Neural cell (in vitro differentiated cells): ENCODE measurements around the gene MAPK8IP3.

Experiments
- EP300 ChIP-seq: fragments of 450-650 bp; conservative IDR thresholded peaks from 2 replicates; pipeline ENCODE4 v1.6.1; 2014; ENCODE audit warnings: antibody characterized with exemption, mild to moderate bottlenecking, moderate library complexity; ENCODE audit not compliant: poor library complexity, severe bottlenecking
- EZH2 ChIP-seq: fragments of 200-600, 300-800 bp; shearing (Covaris generic), sonication (generic); IDR thresholded peaks from 2 replicates; pipeline ENCODE4 v1.6.1; 2014; ENCODE audit warnings: antibody characterized with exemption, low read length, borderline replicate concordance, mild to moderate bottlenecking; ENCODE audit not compliant: insufficient read depth, poor library complexity, severe bottlenecking
- POLR2AphosphoS5 ChIP-seq: IDR thresholded peaks from 2 replicates; pipeline ENCODE4 v1.6.1; 2012
- REST ChIP-seq: IDR thresholded peaks from 2 replicates; pipeline ENCODE4 v1.6.1; 2012; ENCODE audit warnings: borderline replicate concordance
- TAF1 ChIP-seq: IDR thresholded peaks from 2 replicates; pipeline ENCODE4 v1.6.1; 2012; ENCODE audit warnings: low read depth
- TF ChIP-seq, protein P1 (sequence below): fragments of 450-650 bp; IDR thresholded peaks from 2 replicates; pipeline ENCODE4 v1.5.1; 2014; ENCODE audit warnings: antibody characterized with exemption, mild to moderate bottlenecking, moderate library complexity; ENCODE audit not compliant: poor library complexity, severe bottlenecking

DNA sequence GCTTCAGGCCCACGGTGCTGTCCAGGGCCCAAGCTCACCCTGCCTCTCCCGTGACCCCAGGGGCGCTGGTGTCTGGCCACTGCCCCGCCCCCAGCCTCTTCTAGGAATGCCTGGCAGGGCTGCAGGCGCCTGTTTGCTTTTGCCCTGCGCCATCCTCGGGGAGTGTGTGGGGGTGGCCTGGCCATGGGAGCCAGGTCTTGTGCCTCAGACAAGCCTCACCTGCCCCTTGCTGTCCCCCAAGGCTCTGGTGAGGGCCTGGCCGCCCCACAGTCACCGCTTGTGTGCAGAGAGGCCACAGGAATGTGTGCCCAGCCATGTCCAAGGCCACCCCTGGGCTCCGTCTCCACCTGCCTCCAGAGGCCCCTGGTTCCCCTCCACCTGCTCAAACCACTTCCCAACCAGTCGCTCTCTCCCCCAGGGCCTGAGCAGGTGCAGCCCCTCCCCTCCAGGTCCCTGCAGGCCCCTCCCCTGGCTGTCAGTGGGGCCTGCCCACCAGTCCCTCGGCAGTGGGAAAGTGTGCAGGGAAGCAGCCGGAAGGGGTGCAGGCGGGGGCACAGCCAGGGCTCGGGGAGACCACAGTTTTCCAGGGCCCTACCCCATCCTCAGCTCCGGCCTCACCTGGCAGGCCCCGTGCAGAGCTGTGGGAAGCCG, 88.4 kb downstream of the MAPK8IP3 start:
- TF ChIP-seq, protein P1, sequence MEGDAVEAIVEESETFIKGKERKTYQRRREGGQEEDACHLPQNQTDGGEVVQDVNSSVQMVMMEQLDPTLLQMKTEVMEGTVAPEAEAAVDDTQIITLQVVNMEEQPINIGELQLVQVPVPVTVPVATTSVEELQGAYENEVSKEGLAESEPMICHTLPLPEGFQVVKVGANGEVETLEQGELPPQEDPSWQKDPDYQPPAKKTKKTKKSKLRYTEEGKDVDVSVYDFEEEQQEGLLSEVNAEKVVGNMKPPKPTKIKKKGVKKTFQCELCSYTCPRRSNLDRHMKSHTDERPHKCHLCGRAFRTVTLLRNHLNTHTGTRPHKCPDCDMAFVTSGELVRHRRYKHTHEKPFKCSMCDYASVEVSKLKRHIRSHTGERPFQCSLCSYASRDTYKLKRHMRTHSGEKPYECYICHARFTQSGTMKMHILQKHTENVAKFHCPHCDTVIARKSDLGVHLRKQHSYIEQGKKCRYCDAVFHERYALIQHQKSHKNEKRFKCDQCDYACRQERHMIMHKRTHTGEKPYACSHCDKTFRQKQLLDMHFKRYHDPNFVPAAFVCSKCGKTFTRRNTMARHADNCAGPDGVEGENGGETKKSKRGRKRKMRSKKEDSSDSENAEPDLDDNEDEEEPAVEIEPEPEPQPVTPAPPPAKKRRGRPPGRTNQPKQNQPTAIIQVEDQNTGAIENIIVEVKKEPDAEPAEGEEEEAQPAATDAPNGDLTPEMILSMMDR, result no peak
- TF ChIP-seq TAF1 (no peak), POLR2AphosphoS5 (no peak), EP300 (no peak), EZH2 (no peak), REST (no peak)
